Psoas muscle (tissue), 8 donors: Measurements from ENCODE around the gene TANK. TPM values are rescaled to one million over a fixed set of nuclear protein-coding genes. Genes with fewer than 3 reads are reported as not detected.

Source experiments
- ATAC-seq, 4 donors: fragments of 200-7000 bp; cut with Tn5 transposase; one replicate each; pipeline ENCODE4 v1.9.1; 2020; ENCODE audit warnings: moderate library complexity in 3 of 4, mild to moderate bottlenecking in 2 of 4
- DNase-seq, 2 donors: peaks; one replicate each; pipeline ENCODE4 v3.0.0-alpha.2; 2020
- H3K27ac ChIP-seq: fragments of 200-600 bp; one replicate; pipeline ENCODE4 v1.8.0; 2022
- H3K27me3 ChIP-seq, 3 donors: fragments of 200-600 bp in 1 of 3; one replicate each; pipeline versions ENCODE4 v1.6.1 to v1.8.0; 2013 to 2022; ENCODE audit warnings: low read length in 2 of 3, mild to moderate bottlenecking in 2 of 3, moderate library complexity in 1 of 3; ENCODE audit not compliant: insufficient read depth in 3 of 3
- H3K36me3 ChIP-seq, 2 donors: fragments of 200-600 bp in 1 of 2; one replicate each; pipeline versions ENCODE4 v1.6.1 to v1.8.0; 2013 to 2022; ENCODE audit warnings: low read depth in 1 of 2, mild to moderate bottlenecking in 1 of 2, moderate library complexity in 1 of 2; ENCODE audit not compliant: insufficient read depth in 1 of 2
- H3K4me1 ChIP-seq: fragments of 200-600 bp; one replicate; pipeline ENCODE4 v1.8.0; 2022
- H3K4me3 ChIP-seq: fragments of 200-600 bp; one replicate; pipeline ENCODE4 v1.8.0; 2022; ENCODE audit warnings: mild to moderate bottlenecking
- H3K9me3 ChIP-seq: fragments of 200-600 bp; one replicate; pipeline ENCODE4 v1.8.0; 2022
- WGBS, 3 donors: extraction: QIAGEN DNeasy Blood & Tissue Kit; methylation state at CpG; one replicate each; pipeline versions ENCODE4 v1.1.6 to v1.1.7; 2013; 5-methylcytosine and 5-hydroxymethylcytosine counted together
- intact Hi-C, 2 donors: fragments of 100-400 bp; cut with DNase I; formaldehyde crosslinking; loops; one replicate each; pipeline versions ENCODE4 v1.11.0 to v1.14.2; 2022
- polyA plus RNA-seq, 3 donors: library from polyadenylated mRNA; stranded (reverse); fragments of 200-250 nt; gene quantifications; one replicate each; pipeline ENCODE4 v1.2.3, GENCODE V29; 2013
- total RNA-seq, 4 donors: library from RNA; stranded (reverse); fragmentation: NEBNext Ultra II Directional in 2 of 4; extraction: Animal tissue kit (Norgen Biotek cat#: 25700) in 2 of 4; gene quantifications; one replicate each; pipeline versions ENCODE4 v1.2.1 to v1.2.4, GENCODE V29; 2021 to 2023
- TF ChIP-seq, protein P1 (sequence below): fragments of 200-600 bp; IDR thresholded peaks from one replicate; pipeline ENCODE4 v1.8.0; 2022; ENCODE audit warnings: antibody characterized with exemption
- donor health status: healthy with polysubstance abuse.
- donor health status: DM: no; HTN: no; CAD: no; lungs with moderate emphysema.
- donor health status: Bipolar disorder and iron deficiency.
- donor health status: healthy.
- donor health status: DM: yes; HTN: yes; CAD: no.
- donor health status: DM: no; HTN: no; CAD: no.
- donor health status: DM: no; HTN: no; CAD: no.
- donor health status: DM: yes; HTN: yes; CAD: no.

Gene TANK
- total and polyA plus RNA-seq, 7 donors = 39.6 to 75.7 (median 57.2) TPM

- WGBS, 3 donors = 36 to 47% (median 37%) methylated on average over 4 of the region's 4 CpGs
- H3K27ac ChIP-seq = peak overlapping the region; percentile 21
- H3K9me3 ChIP-seq = no peaks in the 10 kb centered on the region
- no peaks in the 10 kb centered on the region for H3K27me3 ChIP-seq
- intact Hi-C loops = no loop called here
- TF ChIP-seq, protein P1, sequence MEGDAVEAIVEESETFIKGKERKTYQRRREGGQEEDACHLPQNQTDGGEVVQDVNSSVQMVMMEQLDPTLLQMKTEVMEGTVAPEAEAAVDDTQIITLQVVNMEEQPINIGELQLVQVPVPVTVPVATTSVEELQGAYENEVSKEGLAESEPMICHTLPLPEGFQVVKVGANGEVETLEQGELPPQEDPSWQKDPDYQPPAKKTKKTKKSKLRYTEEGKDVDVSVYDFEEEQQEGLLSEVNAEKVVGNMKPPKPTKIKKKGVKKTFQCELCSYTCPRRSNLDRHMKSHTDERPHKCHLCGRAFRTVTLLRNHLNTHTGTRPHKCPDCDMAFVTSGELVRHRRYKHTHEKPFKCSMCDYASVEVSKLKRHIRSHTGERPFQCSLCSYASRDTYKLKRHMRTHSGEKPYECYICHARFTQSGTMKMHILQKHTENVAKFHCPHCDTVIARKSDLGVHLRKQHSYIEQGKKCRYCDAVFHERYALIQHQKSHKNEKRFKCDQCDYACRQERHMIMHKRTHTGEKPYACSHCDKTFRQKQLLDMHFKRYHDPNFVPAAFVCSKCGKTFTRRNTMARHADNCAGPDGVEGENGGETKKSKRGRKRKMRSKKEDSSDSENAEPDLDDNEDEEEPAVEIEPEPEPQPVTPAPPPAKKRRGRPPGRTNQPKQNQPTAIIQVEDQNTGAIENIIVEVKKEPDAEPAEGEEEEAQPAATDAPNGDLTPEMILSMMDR = no peak
- peak overlapping the region; percentile 46 for H3K4me3 ChIP-seq
- ATAC-seq (peak in 3 of 4 donors; percentile 35 to 64 (median 44)), DNase-seq (no peak)
- peaks cover 16% of the 10 kb centered on the region for H3K4me1 ChIP-seq
- no peaks in the 10 kb centered on the region for H3K36me3 ChIP-seq
These were observed 23.4 kb upstream of the TANK start for GRCh38 chr2:161136696-161137324.

DNA sequence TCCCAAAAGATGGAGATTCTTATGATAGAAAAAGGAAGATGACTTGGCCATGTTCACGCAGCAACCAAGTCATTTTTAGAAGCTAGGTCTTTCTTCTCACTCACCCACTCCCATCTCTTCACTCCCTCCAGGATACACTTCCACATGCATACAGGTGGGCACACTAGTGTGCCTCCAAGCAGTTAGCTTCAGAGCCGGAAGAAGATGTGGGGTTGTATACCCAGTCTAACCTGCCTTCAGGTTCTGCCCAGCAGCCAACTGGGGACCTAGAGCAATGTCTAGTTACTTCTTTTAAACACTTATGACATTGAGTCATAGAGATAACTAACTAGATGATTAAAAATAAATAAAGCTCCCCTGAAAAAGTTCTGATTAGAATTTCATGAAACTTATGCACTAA, 21.8 kb upstream of the TANK start:
- ATAC-seq (no peak), DNase-seq (no peak)
- 86 to 89% (median 87%) methylated on average over 2 of the region's 2 CpGs for WGBS, 3 donors
- H3K4me3 ChIP-seq = peak overlapping the region; percentile 46
- peaks cover 16% of the 10 kb centered on the region for H3K4me1 ChIP-seq
- TF ChIP-seq, protein P1 = no peak
- intact Hi-C loops = no loop called here
- no peaks in the 10 kb centered on the region for H3K9me3 ChIP-seq
- H3K27me3 ChIP-seq = no peaks in the 10 kb centered on the region
- no peaks in the 10 kb centered on the region for H3K36me3 ChIP-seq
- H3K27ac ChIP-seq = no peak overlapping the region

- peak overlapping the region; percentile 46 for H3K4me3 ChIP-seq
- H3K4me1 ChIP-seq = peaks cover 16% of the 10 kb centered on the region
- H3K36me3 ChIP-seq = no peaks in the 10 kb centered on the region
- WGBS, 3 donors = 42 to 49% (median 43%) methylated on average over 3 of the region's 3 CpGs
- no peaks in the 10 kb centered on the region for H3K27me3 ChIP-seq
- no peaks in the 10 kb centered on the region for H3K9me3 ChIP-seq
- peak in 1 of 4 donors; percentile 51 for ATAC-seq
- TF ChIP-seq, protein P1 = no peak
- H3K27ac ChIP-seq = no peak overlapping the region
- no peak for DNase-seq
- intact Hi-C loops = no loop called here
These were observed 20.9 kb upstream of the TANK start for GRCh38 chr2:161139098-161139987.

DNA sequence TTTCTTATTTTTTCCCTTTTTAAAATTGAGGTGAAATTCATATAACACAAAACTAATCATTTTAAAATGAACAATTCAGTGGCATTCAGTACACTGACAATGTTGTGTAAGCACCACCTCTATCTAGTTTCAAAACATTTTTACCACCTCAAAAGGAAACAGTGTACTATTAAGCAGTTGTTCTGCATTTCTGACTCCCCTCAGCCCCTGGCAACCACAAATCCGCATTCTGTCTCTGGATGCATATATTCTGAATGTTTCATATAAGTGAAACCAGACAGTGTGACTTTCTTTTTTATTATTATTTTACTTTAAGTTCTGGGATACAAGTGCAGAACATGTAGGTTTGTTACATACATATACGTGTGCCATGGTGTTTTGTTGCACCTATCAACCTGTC, 19.2 kb upstream of the TANK start:
- no peak for ATAC-seq
- WGBS, 3 donors = 90 to 97% (median 92%) methylated on average over 2 of the region's 2 CpGs
- intact Hi-C loops = no loop called here

More for the DNA sequence above, 19.2 kb upstream of the TANK start:
- H3K36me3 ChIP-seq = no peaks in the 10 kb centered on the region
- H3K9me3 ChIP-seq = no peaks in the 10 kb centered on the region
- TF ChIP-seq, protein P1 = no peak
- H3K27me3 ChIP-seq = no peaks in the 10 kb centered on the region
- H3K27ac ChIP-seq = no peak overlapping the region
- H3K4me1 ChIP-seq = peaks cover 3% of the 10 kb centered on the region
- no peak for DNase-seq
- no peak overlapping the region for H3K4me3 ChIP-seq
